Midbrain (tissue), 1 donor: ENCODE measurements around the gene AKT2.

ENCODE experiments used
- DNase-seq: peaks from one replicate; lab custom pipeline; 2025; lab: John Stamatoyannopoulos, UW

The AKT2 gene

DNA sequence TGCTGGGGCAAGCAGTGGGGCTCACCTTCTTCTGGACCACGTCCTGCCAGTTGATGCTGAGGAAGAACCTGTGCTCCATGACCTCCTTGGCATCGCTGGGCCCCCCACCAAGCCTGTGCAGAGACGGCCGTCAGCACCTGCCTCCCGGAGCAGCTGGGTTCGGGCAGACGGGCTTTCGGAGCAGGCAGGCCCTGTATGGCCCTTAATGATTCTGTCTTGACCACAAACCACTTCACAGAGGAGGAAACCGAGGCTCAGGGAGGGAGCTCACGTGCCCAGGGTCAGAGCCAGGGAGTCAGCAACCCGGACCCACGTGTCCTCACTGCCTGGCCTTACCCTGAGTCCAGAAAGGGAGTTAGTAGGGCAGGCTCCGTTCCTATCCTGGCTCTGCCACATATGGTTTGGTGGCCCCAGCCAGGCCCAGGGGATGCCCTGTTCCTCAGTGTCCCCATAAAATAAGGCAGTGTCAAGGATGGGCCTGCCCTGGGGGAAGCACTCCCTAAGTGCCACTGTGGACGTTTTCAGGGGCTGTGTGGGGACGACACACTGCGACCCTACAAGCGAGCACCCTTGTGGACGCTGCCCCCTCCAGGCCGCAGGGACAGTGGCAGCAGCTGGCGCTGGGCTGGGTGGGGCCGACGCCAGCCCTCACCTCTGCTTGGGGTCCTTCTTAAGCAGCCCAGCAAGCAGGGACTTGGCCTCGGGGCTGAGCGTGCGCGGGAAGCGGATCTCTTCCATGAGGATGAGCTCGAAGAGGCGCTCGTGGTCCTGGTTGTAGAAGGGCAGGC, 49.7 kb downstream of the AKT2 start:
- no peak for DNase-seq

GRCh38 chr19:40234429-40235237, 50.5 kb downstream of the AKT2 start:
- no peak for DNase-seq

DNA sequence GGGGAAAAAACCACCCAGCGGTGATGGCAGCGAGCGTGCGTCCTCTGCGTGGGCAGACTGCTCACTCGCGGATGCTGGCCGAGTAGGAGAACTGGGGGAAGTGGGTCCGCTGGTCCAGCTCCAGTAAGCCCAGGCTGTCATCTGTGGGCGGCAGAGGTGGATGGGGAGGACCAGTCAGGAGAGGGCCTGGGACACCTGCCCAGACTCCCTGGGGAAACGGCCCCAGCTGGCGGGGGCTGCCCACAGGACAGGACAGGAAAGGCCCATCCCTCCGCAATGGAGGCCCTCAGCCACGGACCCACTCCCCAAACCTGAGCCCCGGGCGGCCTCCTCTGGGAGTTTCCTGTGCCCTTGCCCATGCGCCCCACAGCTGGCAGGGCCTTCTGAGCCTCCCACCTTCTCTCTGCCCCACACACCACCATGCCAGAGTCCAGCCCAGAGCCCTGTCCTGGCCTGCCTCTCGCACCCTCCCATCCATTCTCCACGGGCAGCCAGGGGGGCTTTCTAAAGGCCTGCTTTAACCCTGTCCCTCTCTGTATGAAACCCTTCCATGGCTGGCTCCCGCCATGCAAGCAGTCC, 51.2 kb downstream of the AKT2 start:
- DNase-seq = no peak

- DNase-seq = no peak
Observed at GRCh38 chr19:40232949-40233810, 52.0 kb downstream of the AKT2 start.

GRCh38 chr19:40232479-40232878, 52.7 kb downstream of the AKT2 start:
- DNase-seq = no peak

- no peak for DNase-seq
Observed at GRCh38 chr19:40231544-40232424, 53.4 kb downstream of the AKT2 start.

GRCh38 chr19:40231057-40231456, 54.1 kb downstream of the AKT2 start:
- no peak for DNase-seq

GRCh38 chr19:40229926-40230417, 55.2 kb downstream of the AKT2 start:
- DNase-seq = no peak

GRCh38 chr19:40229484-40229883, 55.7 kb downstream of the AKT2 start:
- no peak for DNase-seq

- DNase-seq = no peak
Observed at GRCh38 chr19:40228863-40229262, 56.3 kb downstream of the AKT2 start.

DNA sequence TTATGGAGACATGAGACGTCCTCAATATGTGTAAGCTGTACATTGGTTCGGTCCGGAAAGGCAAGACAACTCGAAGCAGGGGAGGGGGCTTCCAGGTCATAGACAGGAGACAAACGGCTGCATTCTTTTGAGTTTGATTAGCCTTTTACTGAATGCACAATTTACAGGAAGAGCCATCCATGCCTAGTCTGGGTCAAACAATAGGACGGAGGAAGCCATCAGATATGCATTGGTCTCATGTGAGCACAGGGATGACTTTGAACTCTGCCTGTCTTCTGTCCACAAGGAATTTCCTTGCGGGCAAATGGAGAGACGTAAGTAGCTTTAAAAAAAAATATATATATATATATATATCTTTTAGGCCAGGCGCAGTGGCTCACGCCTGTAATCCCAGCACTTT, 56.8 kb downstream of the AKT2 start:
- no peak for DNase-seq

DNA sequence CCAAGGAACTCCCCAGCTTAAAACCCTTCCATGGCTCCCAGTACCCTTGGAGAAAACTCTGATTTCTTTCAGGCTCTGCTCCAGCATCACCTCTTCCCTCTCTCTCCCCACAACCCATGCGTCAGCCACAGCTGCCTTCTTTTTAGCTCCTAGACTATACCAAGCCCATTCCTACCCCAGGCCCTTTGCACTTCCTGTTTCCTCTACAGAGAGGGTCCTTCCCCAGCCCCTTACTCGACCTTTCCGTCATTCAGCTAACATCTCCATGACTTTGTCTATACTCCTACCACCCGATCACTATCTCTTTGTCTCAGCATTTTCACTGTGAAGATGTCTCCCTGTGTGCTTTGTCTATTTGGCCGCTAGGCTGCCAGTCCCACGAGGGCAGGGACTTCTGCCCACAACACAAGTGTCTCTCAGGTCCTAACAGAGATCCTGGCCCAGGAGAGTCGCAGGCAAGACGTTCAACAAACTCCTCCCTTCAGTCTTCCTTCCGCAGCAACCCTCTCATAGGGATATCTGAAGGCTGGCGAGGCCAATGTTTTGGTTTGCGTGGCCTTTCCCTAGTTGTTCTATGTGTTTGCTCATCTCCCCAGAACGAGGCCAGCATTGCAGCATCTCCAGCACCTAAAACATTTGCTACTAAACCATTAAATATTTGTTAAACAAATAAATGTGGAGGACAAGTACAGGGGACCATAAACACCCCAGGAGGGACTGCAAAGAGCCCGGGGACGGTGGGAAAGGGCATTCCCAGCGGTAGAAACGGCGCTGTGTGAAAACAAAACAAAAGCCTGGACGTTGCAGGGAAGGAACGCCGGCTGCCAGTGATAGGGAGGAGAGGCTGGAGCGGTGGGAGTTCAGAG, 59.5 kb downstream of the AKT2 start:
- DNase-seq = no peak

GRCh38 chr19:40224342-40225150, 60.6 kb downstream of the AKT2 start:
- DNase-seq = no peak

DNA sequence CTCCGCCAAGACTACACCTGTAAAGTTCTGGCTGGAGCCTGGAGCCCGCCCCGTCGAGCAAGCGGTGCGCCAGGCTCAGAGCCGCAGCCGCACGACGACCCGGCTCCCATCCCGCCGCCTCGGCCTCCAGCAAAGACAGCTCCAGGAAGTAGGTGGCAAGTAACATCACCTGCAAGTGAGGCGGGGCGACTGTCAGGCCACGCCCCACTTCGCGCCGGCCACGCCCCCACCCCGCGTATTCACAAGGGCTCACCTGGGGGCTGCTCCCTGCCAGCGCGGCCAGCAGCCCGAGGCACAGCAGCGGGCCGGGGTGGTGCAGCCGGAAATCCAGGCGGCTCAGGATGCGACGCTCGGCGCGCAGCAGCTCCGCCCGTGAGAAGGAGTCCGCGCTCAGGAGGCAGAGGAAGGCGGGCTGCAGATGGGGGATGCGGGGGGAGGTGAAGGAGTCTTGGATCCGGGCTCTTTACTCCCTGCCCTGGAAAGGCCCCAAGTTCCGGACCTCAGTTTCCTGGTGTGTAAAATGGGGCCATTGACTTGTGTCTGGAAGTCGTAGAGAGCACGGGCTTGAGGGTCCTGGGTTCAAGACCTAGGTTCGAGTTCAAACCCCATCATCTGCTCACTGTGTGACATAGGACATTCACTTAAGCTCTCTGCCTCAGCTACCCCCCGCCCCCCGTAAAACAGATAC, 61.9 kb downstream of the AKT2 start:
- DNase-seq = no peak

DNA sequence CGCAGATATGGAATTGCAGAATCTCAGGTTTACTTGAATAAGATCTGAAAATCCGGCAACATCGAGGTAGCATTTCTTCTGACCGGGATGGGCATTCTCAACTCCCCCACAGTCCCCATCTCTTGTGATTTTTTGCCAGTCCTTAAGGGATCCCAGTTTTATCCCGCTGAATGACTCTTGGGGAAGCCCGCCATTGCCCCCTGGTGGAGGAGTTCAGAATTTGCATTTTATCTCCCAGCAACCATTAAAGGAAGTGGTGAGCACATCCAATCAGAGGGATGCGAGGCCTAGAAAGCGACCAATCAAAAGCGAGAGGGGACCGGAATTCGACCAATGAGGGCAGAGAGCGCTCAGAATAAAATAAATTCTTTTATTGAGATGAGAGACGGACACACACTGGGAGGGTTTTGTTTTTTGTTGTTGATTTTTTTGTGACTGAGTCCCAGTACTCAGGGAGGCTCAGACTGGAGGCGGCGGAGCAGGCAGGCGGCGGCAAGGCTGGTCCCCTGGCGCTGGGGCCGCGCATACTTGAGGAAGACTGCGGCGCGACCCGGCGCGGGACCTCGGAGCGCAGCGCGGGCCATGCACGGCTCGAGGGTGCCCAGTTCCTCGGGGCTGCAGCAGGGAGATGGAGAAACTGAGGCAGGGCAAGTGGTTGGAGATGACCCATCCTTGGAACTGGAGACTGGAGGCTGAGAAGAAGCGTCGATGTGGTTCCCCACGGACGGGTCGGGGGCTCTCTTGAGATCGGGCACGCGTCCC, 63.1 kb downstream of the AKT2 start:
- peak; percentile 90 for DNase-seq

- no peak for DNase-seq
Observed at GRCh38 chr19:40220674-40221073, 64.5 kb downstream of the AKT2 start.

DNA sequence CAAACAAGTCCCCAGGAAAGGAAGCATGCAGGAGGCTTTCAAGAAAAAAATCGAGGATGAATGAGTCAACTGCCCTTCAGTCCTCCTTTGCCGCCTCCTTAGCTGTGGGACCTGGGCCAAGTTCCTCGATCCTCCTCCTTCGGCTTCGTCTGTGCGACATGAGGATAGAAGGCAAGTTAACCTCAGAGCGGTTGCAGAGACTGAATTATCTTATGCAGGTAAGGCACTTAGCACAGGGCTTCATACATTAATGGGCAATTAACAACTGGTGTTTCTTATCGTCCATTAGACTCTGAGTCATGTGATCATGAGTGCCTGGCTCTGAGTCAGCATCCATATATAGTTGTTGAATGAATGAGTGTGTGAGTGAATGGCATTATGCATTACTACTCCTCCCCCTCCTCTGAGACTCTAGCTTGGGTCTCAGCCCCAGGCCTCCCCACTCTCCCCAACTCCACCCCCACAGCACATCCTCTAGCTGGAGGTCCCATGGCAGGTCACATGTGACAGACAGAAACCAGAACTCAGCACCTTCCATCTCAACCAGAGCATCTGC, 65.3 kb downstream of the AKT2 start:
- no peak for DNase-seq
